Measurements from ENCODE around the gene FAF1. TPM values are rescaled to one million over a fixed set of nuclear protein-coding genes. Genes with fewer than 3 reads are reported as not detected.

Gene FAF1
- total and polyA plus RNA-seq, 4 donors, result 52.9 to 66.9 (median 61.6) TPM

DNA sequence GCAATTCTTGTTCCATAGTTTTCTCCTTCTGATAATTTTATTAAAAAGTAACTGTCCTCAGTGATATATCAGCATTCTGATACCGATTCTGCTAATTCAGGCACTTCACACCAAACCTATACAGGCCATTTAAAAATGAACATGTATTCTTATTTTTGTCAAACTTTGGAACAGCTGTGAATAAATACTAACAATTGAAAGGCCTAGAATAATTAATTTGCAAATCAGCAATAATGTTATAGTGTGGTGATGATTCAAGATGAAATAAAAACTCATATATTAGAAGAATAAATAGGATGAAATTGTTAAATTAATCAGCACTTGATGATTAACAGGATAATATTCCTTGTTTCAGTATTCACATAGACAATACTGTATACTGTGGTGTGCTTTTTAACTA is 19.9 kb upstream of the FAF1 start:
- peaks cover 68% of the 10 kb centered on the region for H3K27me3 ChIP-seq (ENCODE audit: control insufficient read depth, insufficient read depth, low read length)
- H3K4me3 ChIP-seq (ENCODE audit: low read depth, low read length), result no peak overlapping the region
- no peaks in the 10 kb centered on the region for H3K36me3 ChIP-seq (ENCODE audit: control insufficient read depth, insufficient read depth, low read length)
- no CpG with 5 or more reads among the region's 1 CpG for WGBS (ENCODE audit: insufficient coverage)
- DNase-seq (ENCODE audit: low read depth in 4 of 6, low spot score in 6 of 6), result peak in 1 of 6 donors; percentile 1
- no peak overlapping the region for H3K27ac ChIP-seq (ENCODE audit: low read depth, low read length)
- H3K9me3 ChIP-seq (ENCODE audit: control insufficient read depth, insufficient read depth, low read length), result no peaks in the 10 kb centered on the region
- peaks cover 20% of the 10 kb centered on the region for H3K4me1 ChIP-seq (ENCODE audit: control insufficient read depth, insufficient read depth, low read length)

DNA sequence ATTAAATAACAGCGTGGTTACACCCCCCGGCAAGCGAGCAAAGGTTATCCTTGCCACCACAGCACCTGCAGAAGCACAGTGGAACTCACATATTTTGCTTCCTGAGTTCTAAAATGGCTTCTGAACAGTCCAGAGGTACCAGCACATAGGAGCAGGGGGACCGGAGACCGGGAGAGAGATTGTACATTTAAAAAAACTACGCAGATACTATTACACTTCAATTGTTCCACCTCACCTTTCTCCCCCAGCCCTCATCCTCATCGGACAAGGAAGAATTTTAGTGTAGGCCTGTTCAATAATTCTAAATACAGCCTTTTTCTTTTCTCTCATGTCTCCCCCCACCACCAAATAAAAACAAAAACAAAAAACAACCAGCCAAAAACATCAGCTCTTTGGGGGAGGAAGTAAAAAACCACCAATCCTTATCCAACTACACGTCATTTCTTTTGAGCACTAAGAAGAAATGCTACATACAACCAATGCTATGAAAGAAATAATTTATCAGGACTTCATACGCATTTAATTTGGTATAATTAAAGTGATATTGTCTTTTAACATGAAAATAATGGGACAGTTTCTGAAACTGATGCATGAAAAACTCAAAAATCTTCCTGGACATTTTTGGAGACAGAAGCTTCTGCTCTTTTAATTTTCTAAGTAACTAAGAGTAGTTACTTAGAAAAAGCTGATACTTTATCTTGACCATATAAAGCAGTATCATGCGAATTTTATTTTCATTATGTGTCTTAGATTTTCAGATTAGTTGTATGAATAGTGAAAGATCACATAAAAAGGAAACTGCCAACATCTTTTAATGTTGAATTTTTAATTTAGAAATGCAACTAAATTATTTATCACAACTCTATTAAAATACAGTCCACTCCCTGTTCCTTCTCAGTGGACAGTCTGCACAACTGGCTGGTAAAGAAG is 19.1 kb upstream of the FAF1 start:
- no peaks in the 10 kb centered on the region for H3K9me3 ChIP-seq (ENCODE audit: control insufficient read depth, insufficient read depth, low read length)
- H3K36me3 ChIP-seq (ENCODE audit: control insufficient read depth, insufficient read depth, low read length), result no peaks in the 10 kb centered on the region
- peak in 2 of 6 donors; percentile 16 to 23 for DNase-seq (ENCODE audit: low read depth in 4 of 6, low spot score in 6 of 6)
- no peak overlapping the region for H3K4me3 ChIP-seq (ENCODE audit: low read depth, low read length)
- no CpG with 5 or more reads among the region's 10 CpGs for WGBS (ENCODE audit: insufficient coverage)
- H3K27me3 ChIP-seq (ENCODE audit: control insufficient read depth, insufficient read depth, low read length), result peaks cover 68% of the 10 kb centered on the region
- no peak overlapping the region for H3K27ac ChIP-seq (ENCODE audit: low read depth, low read length)
- peaks cover 20% of the 10 kb centered on the region for H3K4me1 ChIP-seq (ENCODE audit: control insufficient read depth, insufficient read depth, low read length)

DNA sequence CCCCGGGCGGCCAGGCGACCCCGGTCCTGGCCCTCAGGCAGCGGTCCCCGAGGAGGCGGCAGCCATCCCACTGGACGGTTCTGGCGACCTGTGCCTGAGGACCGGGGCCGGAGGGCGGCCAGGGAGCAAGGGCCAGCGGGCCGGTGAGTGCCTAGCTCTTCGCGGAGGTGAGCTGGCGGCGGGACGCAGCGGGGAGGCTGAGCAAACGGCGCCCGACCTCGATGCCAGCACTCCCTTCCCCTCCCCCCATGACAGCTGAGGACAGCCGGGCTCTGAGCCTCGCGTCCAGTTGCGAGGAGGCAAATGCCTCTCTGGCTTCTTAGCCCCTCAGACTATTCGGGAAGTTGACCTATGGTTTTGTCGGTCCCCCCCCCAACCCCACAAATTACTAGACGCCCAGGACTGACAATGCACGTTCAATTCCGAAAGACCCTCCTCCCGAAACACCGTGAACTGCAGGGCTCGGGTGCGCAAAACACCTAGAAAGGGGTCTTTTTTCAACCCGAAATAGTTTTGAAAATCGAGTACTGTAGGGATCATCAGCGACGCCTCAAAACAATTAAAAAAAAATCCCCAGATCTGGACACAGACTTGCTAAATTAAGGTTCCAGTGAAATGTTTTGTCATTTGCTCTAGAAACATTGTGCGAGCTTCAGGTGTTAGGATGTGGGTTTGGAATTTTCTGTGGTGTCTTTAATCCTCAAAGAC is 18.2 kb upstream of the FAF1 start:
- Histone ChIP-seq H3K27ac (ENCODE audit: low read depth, low read length) (no peak overlapping the region), H3K36me3 (ENCODE audit: control insufficient read depth, insufficient read depth, low read length) (no peaks in the 10 kb centered on the region), H3K27me3 (ENCODE audit: control insufficient read depth, insufficient read depth, low read length) (peaks cover 67% of the 10 kb centered on the region), H3K4me1 (ENCODE audit: control insufficient read depth, insufficient read depth, low read length) (peaks cover 20% of the 10 kb centered on the region), H3K4me3 (ENCODE audit: low read depth, low read length) (peak overlapping the region; percentile 36), H3K9me3 (ENCODE audit: control insufficient read depth, insufficient read depth, low read length) (no peaks in the 10 kb centered on the region)
- peak in 2 of 6 donors; percentile 47 to 61 for DNase-seq (ENCODE audit: low read depth in 4 of 6, low spot score in 6 of 6)
- WGBS (ENCODE audit: insufficient coverage), result under 1% methylated on average over 31 of the region's 42 CpGs

DNA sequence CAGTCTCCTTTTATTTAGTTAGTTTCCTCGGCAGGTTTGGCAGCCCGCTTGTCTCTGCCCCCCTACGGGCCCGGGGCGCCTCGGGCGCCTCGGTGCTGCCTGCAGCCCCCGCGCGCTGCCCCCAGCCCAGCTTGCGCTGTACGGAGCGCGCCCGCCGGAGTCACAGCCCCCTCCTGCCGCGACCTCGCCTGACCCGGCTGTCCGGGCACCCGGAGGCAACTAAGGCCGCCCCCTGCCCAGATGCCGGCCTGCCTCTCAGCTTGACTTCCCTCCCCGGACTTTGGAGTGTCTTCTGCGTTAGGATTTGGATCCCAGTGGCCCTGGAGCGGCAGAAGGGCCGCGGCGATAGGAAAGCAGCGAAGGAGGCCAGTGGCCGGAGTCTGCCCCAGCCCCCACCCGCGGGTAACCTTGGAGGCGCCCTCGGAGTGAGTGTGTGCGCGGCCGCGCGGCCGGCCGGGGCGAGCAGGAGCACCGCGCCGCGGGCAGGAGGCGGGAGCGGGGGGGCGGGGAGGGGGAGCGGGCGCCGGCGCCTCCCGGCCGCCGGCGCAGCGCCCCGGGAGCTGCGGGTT is 17.6 kb upstream of the FAF1 start:
- no peaks in the 10 kb centered on the region for H3K36me3 ChIP-seq (ENCODE audit: control insufficient read depth, insufficient read depth, low read length)
- under 1% methylated on average over 63 of the region's 63 CpGs for WGBS (ENCODE audit: insufficient coverage)
- H3K4me1 ChIP-seq (ENCODE audit: control insufficient read depth, insufficient read depth, low read length), result peaks cover 20% of the 10 kb centered on the region
- H3K27ac ChIP-seq (ENCODE audit: low read depth, low read length), result no peak overlapping the region
- peaks cover 64% of the 10 kb centered on the region for H3K27me3 ChIP-seq (ENCODE audit: control insufficient read depth, insufficient read depth, low read length)
- peak overlapping the region; percentile 51 for H3K4me3 ChIP-seq (ENCODE audit: low read depth, low read length)
- peak in 2 of 6 donors; percentile 10 to 56 for DNase-seq (ENCODE audit: low read depth in 4 of 6, low spot score in 6 of 6)
- H3K9me3 ChIP-seq (ENCODE audit: control insufficient read depth, insufficient read depth, low read length), result no peaks in the 10 kb centered on the region

DNA sequence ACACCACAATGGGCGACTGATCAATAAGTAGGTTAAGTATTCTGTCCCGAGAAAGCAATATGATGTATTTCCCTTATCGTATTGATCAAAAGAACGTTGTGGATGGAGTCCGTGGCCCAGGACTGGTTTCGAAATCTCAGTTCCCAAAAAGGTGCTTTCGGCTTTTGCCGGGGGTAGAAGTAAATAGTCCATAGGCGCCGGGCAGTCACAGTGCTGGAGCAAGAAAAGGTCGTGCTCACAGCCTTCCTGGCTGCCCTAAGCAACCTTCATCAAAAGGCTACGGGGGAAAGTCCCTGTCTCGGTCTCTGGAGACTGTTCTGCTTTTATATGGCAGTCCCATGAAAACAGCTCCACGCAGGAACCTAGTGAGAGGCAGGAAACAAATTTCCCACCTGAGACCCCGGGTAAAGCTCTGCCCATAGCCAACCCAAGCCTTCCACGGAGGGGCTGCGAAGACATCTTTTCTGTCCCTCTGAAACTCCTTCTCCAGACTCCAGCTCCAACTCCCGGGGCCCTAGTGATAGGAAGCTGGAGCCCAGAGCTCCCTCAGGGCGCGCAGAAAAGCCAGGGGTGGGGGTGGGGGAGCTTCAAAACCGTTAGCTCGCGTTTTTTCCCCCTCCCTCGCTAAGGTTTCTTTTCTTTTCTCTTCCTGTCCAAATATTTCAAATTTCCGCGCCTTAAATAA is 17.0 kb upstream of the FAF1 start:
- peak in 2 of 6 donors; percentile 25 to 50 for DNase-seq (ENCODE audit: low read depth in 4 of 6, low spot score in 6 of 6)
- no peaks in the 10 kb centered on the region for H3K9me3 ChIP-seq (ENCODE audit: control insufficient read depth, insufficient read depth, low read length)
- H3K4me3 ChIP-seq (ENCODE audit: low read depth, low read length), result peak overlapping the region; percentile 51
- no peak overlapping the region for H3K27ac ChIP-seq (ENCODE audit: low read depth, low read length)
- peaks cover 20% of the 10 kb centered on the region for H3K4me1 ChIP-seq (ENCODE audit: control insufficient read depth, insufficient read depth, low read length)
- no peaks in the 10 kb centered on the region for H3K36me3 ChIP-seq (ENCODE audit: control insufficient read depth, insufficient read depth, low read length)
- WGBS (ENCODE audit: insufficient coverage), result 3% methylated on average over 19 of the region's 26 CpGs
- H3K27me3 ChIP-seq (ENCODE audit: control insufficient read depth, insufficient read depth, low read length), result peaks cover 61% of the 10 kb centered on the region

DNA sequence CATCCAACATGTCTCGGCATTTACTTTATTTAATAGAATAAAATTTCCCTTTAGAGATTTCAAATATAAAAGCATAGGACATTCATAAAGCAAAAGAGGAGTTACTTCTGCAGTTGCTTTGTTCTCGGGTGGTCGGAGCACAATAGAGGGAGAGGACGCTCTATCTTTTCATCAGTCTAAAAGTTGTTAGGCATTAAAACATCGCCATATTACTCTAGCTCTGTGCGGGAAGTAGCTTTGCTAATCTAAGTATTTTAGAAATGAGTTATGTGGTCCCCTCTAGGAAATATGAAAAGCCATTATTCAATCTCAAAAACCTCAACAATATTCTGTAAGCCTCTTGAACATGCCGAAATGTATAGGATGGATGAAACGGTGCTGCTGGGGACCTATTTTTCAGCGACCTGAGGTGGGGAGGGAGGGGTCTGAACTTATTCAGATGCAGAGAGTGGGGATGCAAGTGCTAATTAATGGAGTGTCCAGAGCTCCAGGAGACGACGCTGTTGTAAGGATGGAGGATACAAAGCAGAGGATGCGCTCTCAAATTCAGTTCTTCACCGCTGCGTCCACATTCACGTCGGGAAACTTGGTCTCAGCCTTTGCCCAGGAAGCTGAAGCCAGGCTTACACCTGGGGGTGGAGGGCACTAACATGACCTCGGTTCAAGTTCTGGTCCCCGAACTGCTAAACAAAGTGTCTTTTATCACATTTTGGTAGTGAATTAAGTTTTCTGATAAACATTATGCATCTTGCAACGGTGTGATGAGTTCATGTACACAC is 16.2 kb upstream of the FAF1 start:
- H3K4me3 ChIP-seq (ENCODE audit: low read depth, low read length), result peak overlapping the region; percentile 51
- H3K9me3 ChIP-seq (ENCODE audit: control insufficient read depth, insufficient read depth, low read length), result no peaks in the 10 kb centered on the region
- DNase-seq (ENCODE audit: low read depth in 4 of 6, low spot score in 6 of 6), result peak in 2 of 6 donors; percentile 13 to 14
- no peaks in the 10 kb centered on the region for H3K36me3 ChIP-seq (ENCODE audit: control insufficient read depth, insufficient read depth, low read length)
- WGBS (ENCODE audit: insufficient coverage), result 21% methylated on average over 10 of the region's 19 CpGs
- H3K27me3 ChIP-seq (ENCODE audit: control insufficient read depth, insufficient read depth, low read length), result peaks cover 54% of the 10 kb centered on the region
- H3K27ac ChIP-seq (ENCODE audit: low read depth, low read length), result no peak overlapping the region
- H3K4me1 ChIP-seq (ENCODE audit: control insufficient read depth, insufficient read depth, low read length), result peaks cover 20% of the 10 kb centered on the region

DNA sequence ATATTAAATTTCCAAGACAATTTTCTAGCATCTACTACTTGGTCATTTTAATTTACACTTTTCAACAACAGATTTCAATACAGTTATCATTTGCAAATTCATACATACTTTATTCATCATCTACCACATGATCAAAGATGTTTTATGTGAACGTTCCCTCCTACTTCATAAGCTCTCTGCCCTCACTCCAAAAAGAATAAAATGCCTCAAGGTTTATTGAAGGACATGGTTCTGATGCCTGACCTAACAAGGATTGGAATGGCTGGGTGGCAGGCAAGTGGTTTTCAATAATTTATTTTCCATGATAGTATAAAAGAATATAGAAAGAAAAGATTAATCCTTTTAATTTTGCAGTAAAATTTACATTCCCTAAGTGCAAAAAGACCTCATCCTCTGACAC is 15.4 kb upstream of the FAF1 start:
- Histone ChIP-seq H3K4me3 (ENCODE audit: low read depth, low read length) (no peak overlapping the region), H3K27ac (ENCODE audit: low read depth, low read length) (no peak overlapping the region), H3K27me3 (ENCODE audit: control insufficient read depth, insufficient read depth, low read length) (peaks cover 62% of the 10 kb centered on the region), H3K9me3 (ENCODE audit: control insufficient read depth, insufficient read depth, low read length) (no peaks in the 10 kb centered on the region), H3K36me3 (ENCODE audit: control insufficient read depth, insufficient read depth, low read length) (no peaks in the 10 kb centered on the region), H3K4me1 (ENCODE audit: control insufficient read depth, insufficient read depth, low read length) (peaks cover 20% of the 10 kb centered on the region)
- no CpG with 5 or more reads among the region's 1 CpG for WGBS (ENCODE audit: insufficient coverage)
- peak in 1 of 6 donors; percentile 2 for DNase-seq (ENCODE audit: low read depth in 4 of 6, low spot score in 6 of 6)

DNA sequence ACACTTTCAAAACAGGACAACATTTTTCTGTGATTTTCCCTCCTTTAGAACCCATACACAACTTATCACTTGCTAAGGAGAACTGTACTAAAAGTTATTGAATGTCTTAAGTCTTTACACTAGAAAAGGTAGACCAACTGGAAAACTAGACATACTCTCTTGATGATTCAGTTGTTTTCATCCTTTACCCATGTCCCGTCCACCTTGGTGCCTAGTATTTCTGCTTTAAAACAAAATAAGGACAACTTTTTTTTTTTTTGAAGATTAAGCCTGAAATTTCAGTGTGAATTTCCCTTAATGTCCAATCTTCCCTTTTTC is 14.5 kb upstream of the FAF1 start:
- Histone ChIP-seq H3K27me3 (ENCODE audit: control insufficient read depth, insufficient read depth, low read length) (peaks cover 65% of the 10 kb centered on the region), H3K36me3 (ENCODE audit: control insufficient read depth, insufficient read depth, low read length) (no peaks in the 10 kb centered on the region), H3K4me1 (ENCODE audit: control insufficient read depth, insufficient read depth, low read length) (peaks cover 21% of the 10 kb centered on the region), H3K27ac (ENCODE audit: low read depth, low read length) (no peak overlapping the region), H3K9me3 (ENCODE audit: control insufficient read depth, insufficient read depth, low read length) (no peaks in the 10 kb centered on the region), H3K4me3 (ENCODE audit: low read depth, low read length) (no peak overlapping the region)
- DNase-seq (ENCODE audit: low read depth in 4 of 6, low spot score in 6 of 6), result no peak
- WGBS (ENCODE audit: insufficient coverage), result no CpG with 5 or more reads among the region's 1 CpG

Data from spinal cord (tissue), 10 donors.